ENCODE measurements around the gene CD151. TPM values are rescaled to one million over a fixed set of nuclear protein-coding genes. Genes with fewer than 3 reads are reported as not detected.

Gene CD151
- total and polyA plus RNA-seq, 2 experiments from 2014 or later: 62.9 to 109 TPM

DNA sequence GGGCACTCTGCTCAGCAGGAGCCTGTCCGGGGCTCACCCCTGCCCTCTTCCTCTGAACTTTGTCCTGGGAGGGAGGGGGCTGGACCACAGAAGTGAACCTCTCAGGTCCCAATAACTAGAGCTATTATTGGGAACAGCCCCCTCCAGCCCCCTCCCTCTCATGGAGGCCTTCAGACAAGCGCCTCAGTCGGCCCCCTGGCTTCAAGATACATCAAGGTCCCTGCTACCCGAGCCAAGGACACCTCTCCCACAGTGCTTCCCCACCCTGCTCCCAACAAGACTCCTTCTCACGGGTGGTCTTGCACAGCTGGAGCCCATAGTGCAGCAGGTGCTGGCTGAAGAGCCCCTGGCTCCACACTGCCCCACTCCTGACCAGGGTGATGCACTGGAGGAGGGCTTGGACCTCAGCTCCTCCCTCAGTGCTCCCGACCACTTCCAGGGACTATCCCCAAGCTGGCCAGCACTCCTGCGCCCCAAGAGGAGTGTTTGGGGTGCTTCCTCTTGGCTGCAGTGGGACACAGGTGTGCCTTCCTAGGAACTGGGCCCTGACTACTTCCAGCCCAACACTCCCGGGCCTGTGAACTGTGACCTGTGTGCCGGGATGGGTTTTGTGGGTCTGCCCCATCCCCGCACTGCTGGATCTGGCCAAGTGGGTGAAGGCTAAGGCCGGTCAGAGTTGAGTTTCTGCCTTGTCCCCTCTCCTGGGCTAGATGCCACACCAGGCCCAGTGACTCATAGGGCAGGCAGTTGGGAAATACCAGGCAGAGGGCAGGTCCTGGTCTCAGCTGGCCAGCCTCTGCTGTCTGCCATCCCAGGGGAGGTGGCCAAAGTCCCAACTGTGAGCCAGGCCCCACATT, 11.9 kb upstream of the CD151 start (continued):
- TF ChIP-seq, protein P1, sequence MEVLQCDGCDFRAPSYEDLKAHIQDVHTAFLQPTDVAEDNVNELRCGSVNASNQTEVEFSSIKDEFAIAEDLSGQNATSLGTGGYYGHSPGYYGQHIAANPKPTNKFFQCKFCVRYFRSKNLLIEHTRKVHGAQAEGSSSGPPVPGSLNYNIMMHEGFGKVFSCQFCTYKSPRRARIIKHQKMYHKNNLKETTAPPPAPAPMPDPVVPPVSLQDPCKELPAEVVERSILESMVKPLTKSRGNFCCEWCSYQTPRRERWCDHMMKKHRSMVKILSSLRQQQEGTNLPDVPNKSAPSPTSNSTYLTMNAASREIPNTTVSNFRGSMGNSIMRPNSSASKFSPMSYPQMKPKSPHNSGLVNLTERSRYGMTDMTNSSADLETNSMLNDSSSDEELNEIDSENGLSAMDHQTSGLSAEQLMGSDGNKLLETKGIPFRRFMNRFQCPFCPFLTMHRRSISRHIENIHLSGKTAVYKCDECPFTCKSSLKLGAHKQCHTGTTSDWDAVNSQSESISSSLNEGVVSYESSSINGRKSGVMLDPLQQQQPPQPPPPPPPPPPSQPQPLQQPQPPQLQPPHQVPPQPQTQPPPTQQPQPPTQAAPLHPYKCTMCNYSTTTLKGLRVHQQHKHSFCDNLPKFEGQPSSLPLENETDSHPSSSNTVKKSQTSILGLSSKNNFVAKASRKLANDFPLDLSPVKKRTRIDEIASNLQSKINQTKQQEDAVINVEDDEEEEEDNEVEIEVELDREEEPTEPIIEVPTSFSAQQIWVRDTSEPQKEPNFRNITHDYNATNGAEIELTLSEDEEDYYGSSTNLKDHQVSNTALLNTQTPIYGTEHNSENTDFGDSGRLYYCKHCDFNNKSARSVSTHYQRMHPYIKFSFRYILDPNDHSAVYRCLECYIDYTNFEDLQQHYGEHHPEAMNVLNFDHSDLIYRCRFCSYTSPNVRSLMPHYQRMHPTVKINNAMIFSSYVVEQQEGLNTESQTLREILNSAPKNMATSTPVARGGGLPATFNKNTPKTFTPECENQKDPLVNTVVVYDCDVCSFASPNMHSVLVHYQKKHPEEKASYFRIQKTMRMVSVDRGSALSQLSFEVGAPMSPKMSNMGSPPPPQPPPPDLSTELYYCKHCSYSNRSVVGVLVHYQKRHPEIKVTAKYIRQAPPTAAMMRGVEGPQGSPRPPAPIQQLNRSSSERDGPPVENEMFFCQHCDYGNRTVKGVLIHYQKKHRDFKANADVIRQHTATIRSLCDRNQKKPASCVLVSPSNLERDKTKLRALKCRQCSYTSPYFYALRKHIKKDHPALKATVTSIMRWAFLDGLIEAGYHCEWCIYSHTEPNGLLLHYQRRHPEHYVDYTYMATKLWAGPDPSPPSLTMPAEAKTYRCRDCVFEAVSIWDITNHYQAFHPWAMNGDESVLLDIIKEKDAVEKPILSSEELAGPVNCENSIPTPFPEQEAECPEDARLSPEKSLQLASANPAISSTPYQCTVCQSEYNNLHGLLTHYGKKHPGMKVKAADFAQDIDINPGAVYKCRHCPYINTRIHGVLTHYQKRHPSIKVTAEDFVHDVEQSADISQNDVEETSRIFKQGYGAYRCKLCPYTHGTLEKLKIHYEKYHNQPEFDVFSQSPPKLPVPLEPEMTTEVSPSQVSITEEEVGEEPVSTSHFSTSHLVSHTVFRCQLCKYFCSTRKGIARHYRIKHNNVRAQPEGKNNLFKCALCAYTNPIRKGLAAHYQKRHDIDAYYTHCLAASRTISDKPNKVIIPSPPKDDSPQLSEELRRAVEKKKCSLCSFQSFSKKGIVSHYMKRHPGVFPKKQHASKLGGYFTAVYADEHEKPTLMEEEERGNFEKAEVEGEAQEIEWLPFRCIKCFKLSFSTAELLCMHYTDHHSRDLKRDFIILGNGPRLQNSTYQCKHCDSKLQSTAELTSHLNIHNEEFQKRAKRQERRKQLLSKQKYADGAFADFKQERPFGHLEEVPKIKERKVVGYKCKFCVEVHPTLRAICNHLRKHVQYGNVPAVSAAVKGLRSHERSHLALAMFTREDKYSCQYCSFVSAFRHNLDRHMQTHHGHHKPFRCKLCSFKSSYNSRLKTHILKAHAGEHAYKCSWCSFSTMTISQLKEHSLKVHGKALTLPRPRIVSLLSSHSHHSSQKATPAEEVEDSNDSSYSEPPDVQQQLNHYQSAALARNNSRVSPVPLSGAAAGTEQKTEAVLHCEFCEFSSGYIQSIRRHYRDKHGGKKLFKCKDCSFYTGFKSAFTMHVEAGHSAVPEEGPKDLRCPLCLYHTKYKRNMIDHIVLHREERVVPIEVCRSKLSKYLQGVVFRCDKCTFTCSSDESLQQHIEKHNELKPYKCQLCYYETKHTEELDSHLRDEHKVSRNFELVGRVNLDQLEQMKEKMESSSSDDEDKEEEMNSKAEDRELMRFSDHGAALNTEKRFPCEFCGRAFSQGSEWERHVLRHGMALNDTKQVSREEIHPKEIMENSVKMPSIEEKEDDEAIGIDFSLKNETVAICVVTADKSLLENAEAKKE (CRISPR knock-in tag; IDR thresholded peaks at IDR 0.05): no peak
- no peak for TF ChIP-seq EZH2phosphoT487 (IDR thresholded peaks at IDR 0.05; ENCODE audit: unreplicated experiment)
- no peak for TF ChIP-seq ZNF114 (CRISPR knock-in tag; IDR thresholded peaks at IDR 0.05)
- TF ChIP-seq, protein P2, sequence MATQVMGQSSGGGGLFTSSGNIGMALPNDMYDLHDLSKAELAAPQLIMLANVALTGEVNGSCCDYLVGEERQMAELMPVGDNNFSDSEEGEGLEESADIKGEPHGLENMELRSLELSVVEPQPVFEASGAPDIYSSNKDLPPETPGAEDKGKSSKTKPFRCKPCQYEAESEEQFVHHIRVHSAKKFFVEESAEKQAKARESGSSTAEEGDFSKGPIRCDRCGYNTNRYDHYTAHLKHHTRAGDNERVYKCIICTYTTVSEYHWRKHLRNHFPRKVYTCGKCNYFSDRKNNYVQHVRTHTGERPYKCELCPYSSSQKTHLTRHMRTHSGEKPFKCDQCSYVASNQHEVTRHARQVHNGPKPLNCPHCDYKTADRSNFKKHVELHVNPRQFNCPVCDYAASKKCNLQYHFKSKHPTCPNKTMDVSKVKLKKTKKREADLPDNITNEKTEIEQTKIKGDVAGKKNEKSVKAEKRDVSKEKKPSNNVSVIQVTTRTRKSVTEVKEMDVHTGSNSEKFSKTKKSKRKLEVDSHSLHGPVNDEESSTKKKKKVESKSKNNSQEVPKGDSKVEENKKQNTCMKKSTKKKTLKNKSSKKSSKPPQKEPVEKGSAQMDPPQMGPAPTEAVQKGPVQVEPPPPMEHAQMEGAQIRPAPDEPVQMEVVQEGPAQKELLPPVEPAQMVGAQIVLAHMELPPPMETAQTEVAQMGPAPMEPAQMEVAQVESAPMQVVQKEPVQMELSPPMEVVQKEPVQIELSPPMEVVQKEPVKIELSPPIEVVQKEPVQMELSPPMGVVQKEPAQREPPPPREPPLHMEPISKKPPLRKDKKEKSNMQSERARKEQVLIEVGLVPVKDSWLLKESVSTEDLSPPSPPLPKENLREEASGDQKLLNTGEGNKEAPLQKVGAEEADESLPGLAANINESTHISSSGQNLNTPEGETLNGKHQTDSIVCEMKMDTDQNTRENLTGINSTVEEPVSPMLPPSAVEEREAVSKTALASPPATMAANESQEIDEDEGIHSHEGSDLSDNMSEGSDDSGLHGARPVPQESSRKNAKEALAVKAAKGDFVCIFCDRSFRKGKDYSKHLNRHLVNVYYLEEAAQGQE (IDR thresholded peaks at IDR 0.05; ENCODE audit: unreplicated experiment): no peak
- no peak for TF ChIP-seq JUNB (IDR thresholded peaks at IDR 0.05; ENCODE audit: unreplicated experiment)
